Sigmoid colon (tissue), 4 donors: ENCODE results near the gene RFNG.

Source experiments
- CTCF ChIP-seq, 4 experiments: fragments of 450-650 bp in 3 of 4; fragments of 200-600 bp in 1 of 4; IDR thresholded peaks; one replicate each; pipeline ENCODE4 v1.5.1; 2016 to 2019; ENCODE audit warnings: antibody characterized with exemption in 4 of 4, mild to moderate bottlenecking in 3 of 4, moderate library complexity in 2 of 4
- EP300 ChIP-seq, 4 donors: sonication (generic); formaldehyde crosslinking; IDR thresholded peaks; one replicate each; pipeline ENCODE4 v1.6.1; 2017; ENCODE audit warnings: antibody characterized with exemption in 4 of 4
- POLR2A ChIP-seq, 2 donors: fragments of 450-650 bp; IDR thresholded peaks; one replicate each; pipeline ENCODE4 v1.6.1; 2016; ENCODE audit warnings: antibody characterized with exemption in 2 of 2, mild to moderate bottlenecking in 2 of 2, moderate library complexity in 2 of 2
- POLR2AphosphoS5 ChIP-seq, 4 donors: sonication (generic); formaldehyde crosslinking; IDR thresholded peaks; one replicate each; pipeline ENCODE4 v1.6.1; 2017; ENCODE audit warnings: antibody characterized with exemption in 4 of 4

DNA sequence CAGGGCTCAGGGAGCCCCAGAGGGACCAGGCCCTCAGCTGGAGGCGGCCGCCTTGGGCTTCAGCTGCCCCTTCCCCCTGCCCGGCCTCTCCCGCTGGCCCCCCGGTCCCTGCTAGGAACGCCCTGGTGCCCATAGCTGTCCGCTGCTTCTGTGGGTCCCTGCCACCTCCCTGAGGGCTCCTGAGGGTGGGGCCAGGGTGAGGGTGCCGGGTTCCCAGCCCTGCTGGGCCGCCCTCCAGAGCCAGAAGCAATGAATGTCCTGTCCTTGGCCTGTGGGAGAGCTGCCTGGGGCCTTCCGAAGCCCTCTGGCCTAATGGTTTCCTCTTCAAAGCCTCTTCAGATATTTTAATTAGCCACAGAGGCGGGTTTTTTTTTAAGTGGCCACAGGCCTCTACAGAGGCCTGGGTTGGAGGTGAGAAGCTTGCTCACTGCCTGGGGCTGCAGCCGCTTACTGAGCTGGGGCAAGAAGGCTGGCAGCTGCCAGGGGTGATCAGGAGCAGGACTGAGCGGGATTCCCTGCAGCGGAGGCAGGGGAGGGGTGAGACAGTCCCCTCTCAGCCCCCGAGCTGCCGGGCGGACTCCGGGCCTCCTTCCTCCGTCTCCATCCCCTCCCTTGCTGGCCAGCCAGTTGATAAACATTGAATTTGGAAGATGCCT is 38.8 kb downstream of the RFNG start:
- no peak for TF ChIP-seq CTCF (IDR thresholded peaks at IDR 0.05)
- TF ChIP-seq POLR2AphosphoS5 (IDR thresholded peaks at IDR 0.05), result no peak
- no peak for TF ChIP-seq POLR2A (IDR thresholded peaks at IDR 0.05)
- TF ChIP-seq EP300 (IDR thresholded peaks at IDR 0.05), result no peak
